Measurements from ENCODE around the gene IKZF4. TPM values are rescaled to one million over a fixed set of nuclear protein-coding genes. Genes with fewer than 3 reads are reported as not detected.
A peak's percentile ranks its signal among the peaks of the same experiment; 100 is the strongest.
"Not testable (repeated sequence)": the region's sequence is repeated elsewhere in the genome, so short reads cannot be mapped to it uniquely, and the experiment has no call there.

Gene IKZF4
- total RNA-seq, 2 donors from 2014 or later: 4.7 to 5.6 TPM

- Histone ChIP-seq H3K9ac (ENCODE audit: low read depth in 2 of 2, low read length in 2 of 2) (no peak overlapping the region), H3K27ac (peak overlapping the region; percentile 46), H3K36me3 (no peaks in the 10 kb centered on the region), H3K4me3 (no peak overlapping the region), H3K9me3 (no peaks in the 10 kb centered on the region), H3K27me3 (no peaks in the 10 kb centered on the region), H3K4me1 (peaks cover 9% of the 10 kb centered on the region)
- DNase-seq: peak; percentile 37
- TF ChIP-seq CTCF (IDR thresholded peaks at IDR 0.05): no peak
- intact Hi-C loops (cut with DNase I): no loop called here
These were observed 19.2 kb upstream of the IKZF4 start for GRCh38 chr12:56001487-56002100.

DNA sequence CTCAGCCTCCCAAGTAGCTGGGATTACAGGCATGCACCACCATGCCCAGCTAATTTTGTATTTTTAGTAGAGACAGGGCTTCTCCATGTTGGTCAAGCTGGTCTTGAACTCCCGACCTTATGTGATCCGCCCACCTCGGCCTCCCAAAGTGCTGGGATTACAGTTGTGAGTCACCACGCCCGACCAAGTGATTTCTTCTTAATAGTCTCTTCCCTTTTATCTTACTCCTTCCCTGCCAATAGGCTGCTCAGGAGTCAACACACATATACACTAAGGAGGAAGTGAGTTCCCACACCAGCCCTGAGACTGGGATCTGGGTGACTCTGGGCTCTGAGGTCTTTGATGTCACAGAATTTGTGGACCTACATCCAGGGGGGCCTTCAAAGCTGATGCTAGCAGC, 17.5 kb upstream of the IKZF4 start:
- H3K27ac ChIP-seq; H3K4me3 ChIP-seq; H3K9me3 ChIP-seq; H3K27me3 ChIP-seq; H3K9ac ChIP-seq (ENCODE audit: low read depth in 2 of 2, low read length in 2 of 2); H3K36me3 ChIP-seq; DNase-seq; H3K4me1 ChIP-seq; intact Hi-C loops (cut with DNase I): not testable (repeated sequence)

- no peak for TF ChIP-seq CTCF (IDR thresholded peaks at IDR 0.05)
- Histone ChIP-seq H3K36me3 (no peaks in the 10 kb centered on the region), H3K9me3 (no peaks in the 10 kb centered on the region), H3K27ac (no peak overlapping the region), H3K27me3 (no peaks in the 10 kb centered on the region), H3K4me3 (no peak overlapping the region), H3K4me1 (peaks cover 5% of the 10 kb centered on the region), H3K9ac (ENCODE audit: low read depth in 2 of 2, low read length in 2 of 2) (no peak overlapping the region)
- no peak for DNase-seq
- intact Hi-C loops (cut with DNase I): no loop called here
These were observed 16.6 kb upstream of the IKZF4 start for GRCh38 chr12:56004211-56004610.

DNA sequence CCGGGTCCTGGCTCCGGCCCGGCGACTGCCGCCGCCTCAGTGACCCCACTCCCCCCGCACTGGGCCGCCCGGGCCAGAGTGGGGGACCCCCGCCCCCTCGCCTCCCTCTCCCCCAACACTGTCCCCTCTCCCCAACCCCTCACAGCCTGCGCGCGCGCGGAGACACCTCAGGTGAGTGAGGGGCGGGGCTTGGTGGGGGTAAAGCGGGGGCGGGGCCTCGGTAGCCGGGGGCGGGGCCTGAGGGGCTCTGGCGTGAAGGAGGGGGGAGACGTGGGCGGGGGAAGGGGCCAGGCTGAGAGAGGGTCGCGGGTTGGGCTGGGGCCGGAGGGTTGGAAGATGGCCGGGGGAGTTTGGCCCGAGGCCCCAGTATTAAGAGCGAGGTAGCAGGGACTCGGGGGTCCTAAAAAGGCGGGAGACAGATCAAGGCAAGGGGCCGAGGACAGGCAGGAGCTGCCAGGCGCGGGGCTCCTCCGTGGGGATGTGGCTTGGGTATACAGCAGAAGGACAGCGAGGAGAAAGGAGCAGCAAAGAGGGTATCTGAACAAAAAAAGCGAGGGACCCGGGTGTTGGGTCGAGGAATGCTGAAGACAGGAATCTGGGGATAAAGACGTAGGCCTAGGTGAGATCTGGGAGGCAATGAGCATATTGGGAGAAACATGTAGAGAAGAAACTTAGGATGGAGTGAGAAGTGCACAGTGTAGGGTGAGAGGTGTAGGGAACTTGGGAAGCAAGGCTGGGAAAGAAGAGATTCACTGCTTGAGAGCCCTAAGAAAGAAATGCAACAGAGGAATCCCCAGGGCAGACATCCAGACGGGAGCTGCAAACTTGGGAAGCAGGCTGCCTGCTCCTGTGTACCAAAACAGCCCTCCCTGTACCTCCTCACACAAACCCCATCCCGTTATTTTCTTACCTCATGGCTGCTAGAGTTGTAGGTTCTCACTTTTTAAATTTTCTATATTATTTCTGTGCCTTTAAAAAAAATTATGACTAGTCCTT, 13.0 kb upstream of the IKZF4 start:
- intact Hi-C loops (cut with DNase I): no loop called here
- TF ChIP-seq CTCF (IDR thresholded peaks at IDR 0.05): no peak
- Histone ChIP-seq H3K27me3 (no peaks in the 10 kb centered on the region), H3K27ac (peak overlapping the region; percentile 87), H3K9me3 (no peaks in the 10 kb centered on the region), H3K9ac (ENCODE audit: low read depth in 2 of 2, low read length in 2 of 2) (peak overlapping the region; percentile 62 to 88), H3K4me3 (peak overlapping the region; percentile 69), H3K4me1 (peaks cover 2% of the 10 kb centered on the region), H3K36me3 (no peaks in the 10 kb centered on the region)
- DNase-seq: peak; percentile 80

DNA sequence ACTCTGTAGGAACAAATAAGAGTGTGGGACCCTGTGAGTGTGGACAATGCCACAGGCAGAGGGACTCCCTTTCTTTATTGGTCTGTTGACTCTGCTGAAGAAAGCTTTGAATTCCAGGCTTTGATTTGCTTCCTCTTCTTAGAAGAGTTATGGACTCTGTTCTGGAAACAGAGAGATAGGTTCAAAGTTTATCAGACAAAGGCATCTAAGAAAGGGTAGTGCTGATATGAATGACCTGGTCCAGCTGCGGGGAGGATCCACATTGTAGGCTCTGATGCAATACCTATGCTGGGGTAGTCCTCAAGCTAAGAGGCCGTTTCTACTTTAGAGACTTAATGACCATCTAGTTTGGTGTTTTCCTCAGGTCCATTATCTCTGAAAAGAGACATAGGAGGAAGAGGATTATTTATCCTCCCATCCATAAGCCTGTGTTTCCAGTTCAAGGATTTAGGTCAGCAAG, 10.7 kb upstream of the IKZF4 start:
- intact Hi-C loops (cut with DNase I): no loop called here
- no peaks in the 10 kb centered on the region for H3K36me3 ChIP-seq
- no peak overlapping the region for H3K9ac ChIP-seq (ENCODE audit: low read depth in 2 of 2, low read length in 2 of 2)
- DNase-seq: no peak
- TF ChIP-seq CTCF (IDR thresholded peaks at IDR 0.05): no peak
- H3K27me3 ChIP-seq: no peaks in the 10 kb centered on the region
- H3K4me1 ChIP-seq: peaks cover 12% of the 10 kb centered on the region
- H3K9me3 ChIP-seq: no peaks in the 10 kb centered on the region
- no peak overlapping the region for H3K27ac ChIP-seq
- no peak overlapping the region for H3K4me3 ChIP-seq

Measured in colonic mucosa (tissue), 4 donors.